ENCODE results near the gene PEBP1.

Gene PEBP1

DNA sequence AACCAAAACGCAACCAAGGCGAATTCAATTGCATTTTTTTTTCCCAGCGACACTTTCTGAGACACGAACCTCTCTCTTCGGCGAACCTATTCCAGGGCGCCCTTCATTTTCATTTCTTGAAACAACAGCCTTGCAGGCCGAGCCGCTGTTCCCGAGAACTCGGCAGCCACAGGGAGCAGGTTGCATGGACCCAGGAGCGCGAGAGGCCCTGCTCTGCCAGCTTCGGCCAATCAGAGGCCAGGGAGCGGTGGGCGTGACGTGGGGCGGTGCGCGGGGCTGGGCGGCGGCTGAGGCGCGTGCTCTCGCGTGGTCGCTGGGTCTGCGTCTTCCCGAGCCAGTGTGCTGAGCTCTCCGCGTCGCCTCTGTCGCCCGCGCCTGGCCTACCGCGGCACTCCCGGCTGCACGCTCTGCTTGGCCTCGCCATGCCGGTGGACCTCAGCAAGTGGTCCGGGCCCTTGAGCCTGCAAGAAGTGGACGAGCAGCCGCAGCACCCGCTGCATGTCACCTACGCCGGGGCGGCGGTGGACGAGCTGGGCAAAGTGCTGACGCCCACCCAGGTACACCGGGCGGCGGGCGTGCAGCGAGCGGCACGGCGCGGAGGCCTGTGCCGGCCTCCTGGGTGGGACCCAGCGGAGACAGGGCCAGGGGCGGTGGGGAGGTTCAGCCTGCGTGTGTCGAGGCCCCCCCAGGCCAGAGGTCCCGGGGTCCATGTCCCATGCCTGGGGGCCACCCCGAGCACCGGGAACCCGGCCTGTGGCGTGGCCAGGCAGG is at the start of gene PEBP1:
TSS of gene PEBP1 (plus strand) at position 337 of the 771 bp plus-strand sequence. CDS start at position 423, 86 bp downstream.
- H3K4me3 ChIP-seq (ENCODE audit: low read length): peak within 1 kb of the TSS; percentile 87
- DNase-seq (ENCODE audit: low read depth): peak; percentile 95
- TF ChIP-seq, protein P1, sequence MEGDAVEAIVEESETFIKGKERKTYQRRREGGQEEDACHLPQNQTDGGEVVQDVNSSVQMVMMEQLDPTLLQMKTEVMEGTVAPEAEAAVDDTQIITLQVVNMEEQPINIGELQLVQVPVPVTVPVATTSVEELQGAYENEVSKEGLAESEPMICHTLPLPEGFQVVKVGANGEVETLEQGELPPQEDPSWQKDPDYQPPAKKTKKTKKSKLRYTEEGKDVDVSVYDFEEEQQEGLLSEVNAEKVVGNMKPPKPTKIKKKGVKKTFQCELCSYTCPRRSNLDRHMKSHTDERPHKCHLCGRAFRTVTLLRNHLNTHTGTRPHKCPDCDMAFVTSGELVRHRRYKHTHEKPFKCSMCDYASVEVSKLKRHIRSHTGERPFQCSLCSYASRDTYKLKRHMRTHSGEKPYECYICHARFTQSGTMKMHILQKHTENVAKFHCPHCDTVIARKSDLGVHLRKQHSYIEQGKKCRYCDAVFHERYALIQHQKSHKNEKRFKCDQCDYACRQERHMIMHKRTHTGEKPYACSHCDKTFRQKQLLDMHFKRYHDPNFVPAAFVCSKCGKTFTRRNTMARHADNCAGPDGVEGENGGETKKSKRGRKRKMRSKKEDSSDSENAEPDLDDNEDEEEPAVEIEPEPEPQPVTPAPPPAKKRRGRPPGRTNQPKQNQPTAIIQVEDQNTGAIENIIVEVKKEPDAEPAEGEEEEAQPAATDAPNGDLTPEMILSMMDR (IDR thresholded peaks at IDR 0.05; ENCODE audit: insufficient read depth, low read depth, low read length, missing control alignments): no peak

DNA sequence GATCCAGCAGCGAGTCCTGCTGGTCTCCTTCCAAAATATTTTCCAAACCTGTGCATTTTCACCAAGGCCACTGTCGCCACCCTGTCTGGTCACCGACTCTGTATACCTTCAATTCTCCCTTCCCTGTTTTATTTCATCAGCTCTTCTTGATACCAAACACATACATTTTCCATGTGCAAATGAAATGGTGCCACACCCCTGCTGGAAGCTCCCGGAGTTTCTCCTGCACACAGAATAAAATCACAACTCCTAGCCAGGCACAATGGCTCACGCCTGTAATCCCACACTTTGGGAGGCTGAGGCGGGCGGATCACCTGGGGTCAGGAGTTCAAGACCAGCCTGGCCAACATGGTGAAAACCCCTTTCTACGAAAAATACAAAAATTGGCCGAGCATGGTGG is 46.1 kb upstream of the PEBP1 start:
- H3K4me3 ChIP-seq (ENCODE audit: low read length): no peak overlapping the region
- no peak for DNase-seq (ENCODE audit: low read depth)
- TF ChIP-seq, protein P1 (IDR thresholded peaks at IDR 0.05; ENCODE audit: insufficient read depth, low read depth, low read length, missing control alignments): no peak

DNA sequence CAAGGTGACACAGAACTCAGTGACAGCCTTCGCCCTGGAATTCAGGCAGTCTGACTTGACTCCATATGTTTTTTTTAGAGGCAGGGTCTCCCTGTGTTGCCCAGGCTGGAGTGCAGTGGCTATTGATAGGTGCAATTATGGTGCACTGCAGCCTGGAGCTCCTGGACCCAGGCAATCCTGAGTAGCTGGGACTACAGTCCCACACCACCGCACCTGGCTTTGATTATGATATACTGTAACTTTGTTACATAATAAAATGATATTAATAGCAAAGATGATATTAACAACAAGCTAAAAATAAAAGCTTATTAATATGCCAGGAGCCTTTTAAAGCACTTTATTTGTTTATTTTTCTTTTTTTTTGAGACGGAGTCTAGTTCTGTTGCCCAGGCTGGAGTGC is 41.9 kb upstream of the PEBP1 start:
- H3K4me3 ChIP-seq (ENCODE audit: low read length): no peak overlapping the region
- TF ChIP-seq, protein P1 (IDR thresholded peaks at IDR 0.05; ENCODE audit: insufficient read depth, low read depth, low read length, missing control alignments): no peak

DNA sequence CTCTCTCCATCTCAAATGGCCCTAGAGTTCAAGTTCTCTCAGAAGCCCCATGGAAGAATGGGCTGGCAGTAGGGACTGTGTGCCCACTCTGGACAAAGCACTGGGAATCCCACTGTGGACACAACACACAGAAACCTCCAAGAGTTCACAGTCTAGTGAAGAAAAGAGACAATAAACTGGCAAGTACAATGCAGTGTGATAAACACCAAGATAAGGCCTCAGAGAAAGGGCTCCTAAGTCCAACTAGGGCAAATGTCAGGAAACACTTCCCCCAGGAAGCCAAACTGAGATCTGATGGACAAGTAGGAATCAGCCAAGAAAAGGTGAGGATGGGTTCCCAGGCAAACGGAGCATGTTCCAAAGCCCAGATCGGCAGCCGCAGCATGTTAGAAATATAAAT is 37.5 kb upstream of the PEBP1 start:
- TF ChIP-seq, protein P1 (IDR thresholded peaks at IDR 0.05; ENCODE audit: insufficient read depth, low read depth, low read length, missing control alignments): no peak
- no peak overlapping the region for H3K4me3 ChIP-seq (ENCODE audit: low read length)
- DNase-seq (ENCODE audit: low read depth): no peak

More for the DNA sequence above, 41.9 kb upstream of the PEBP1 start:
- no peak for DNase-seq (ENCODE audit: low read depth)

- TF ChIP-seq, protein P1 (IDR thresholded peaks at IDR 0.05; ENCODE audit: insufficient read depth, low read depth, low read length, missing control alignments): no peak
- DNase-seq (ENCODE audit: low read depth): peak; percentile 61
- no peak overlapping the region for H3K4me3 ChIP-seq (ENCODE audit: low read length)
These were observed 36.8 kb upstream of the PEBP1 start for GRCh38 chr12:118098911-118099671.

GRCh38 chr12:118101051-118101450 is 34.9 kb upstream of the PEBP1 start:
- no peak for DNase-seq (ENCODE audit: low read depth)
- TF ChIP-seq, protein P1 (IDR thresholded peaks at IDR 0.05; ENCODE audit: insufficient read depth, low read depth, low read length, missing control alignments): no peak

More at GRCh38 chr12:118101051-118101450, 34.9 kb upstream of the PEBP1 start:
- H3K4me3 ChIP-seq (ENCODE audit: low read length): no peak overlapping the region
